Measurements from ENCODE around the gene TRH.
"Not testable (repeated sequence)": the region's sequence is repeated elsewhere in the genome, so short reads cannot be mapped to it uniquely, and the experiment has no call there.

The TRH gene

GRCh38 chr3:130014526-130014925, 40.0 kb downstream of the TRH start:
- DNase-seq = no peak
- no peak overlapping the region for H3K4me3 Mint-ChIP-seq

GRCh38 chr3:130017661-130018060, 43.1 kb downstream of the TRH start:
- H3K4me1 Mint-ChIP-seq, H3K27ac Mint-ChIP-seq, H3K9me3 Mint-ChIP-seq, DNase-seq, ATAC-seq, H3K27me3 Mint-ChIP-seq, H3K4me3 Mint-ChIP-seq: not testable (repeated sequence)

More at GRCh38 chr3:130014526-130014925, 40.0 kb downstream of the TRH start:
- no peak for ATAC-seq
- Mint-ChIP-seq H3K27me3 (peaks cover 8% of the 10 kb centered on the region), H3K27ac (no peak overlapping the region), H3K4me1 (no peaks in the 10 kb centered on the region), H3K9me3 (no peaks in the 10 kb centered on the region)

- H3K4me3 Mint-ChIP-seq, H3K4me1 Mint-ChIP-seq, H3K27ac Mint-ChIP-seq, ATAC-seq, H3K27me3 Mint-ChIP-seq, H3K9me3 Mint-ChIP-seq: not testable (repeated sequence)
- peak; percentile 13 to 43 for DNase-seq
Observed at GRCh38 chr3:130026146-130026829, 51.8 kb downstream of the TRH start.

- not testable (repeated sequence) for H3K4me1 Mint-ChIP-seq, H3K4me3 Mint-ChIP-seq, H3K27ac Mint-ChIP-seq, DNase-seq, ATAC-seq, H3K9me3 Mint-ChIP-seq, H3K27me3 Mint-ChIP-seq
Observed at GRCh38 chr3:130027437-130027836, 52.9 kb downstream of the TRH start.
